GM19025 (cell line): ENCODE measurements around the gene HAUS3.
"Not testable (repeated sequence)": the region's sequence is repeated elsewhere in the genome, so short reads cannot be mapped to it uniquely, and the experiment has no call there.

Experiments
- ATAC-seq: cut with Tn5 transposase; IDR thresholded peaks from one replicate; pipeline ENCODE4 v1.9.1; 2021; ENCODE audit warnings: mild to moderate bottlenecking, low read depth, moderate library complexity; ENCODE audit not compliant: unreplicated experiment

HAUS3 gene

GRCh38 chr4:2276581-2277325, 34.8 kb upstream of the HAUS3 start:
- no peak for ATAC-seq

DNA sequence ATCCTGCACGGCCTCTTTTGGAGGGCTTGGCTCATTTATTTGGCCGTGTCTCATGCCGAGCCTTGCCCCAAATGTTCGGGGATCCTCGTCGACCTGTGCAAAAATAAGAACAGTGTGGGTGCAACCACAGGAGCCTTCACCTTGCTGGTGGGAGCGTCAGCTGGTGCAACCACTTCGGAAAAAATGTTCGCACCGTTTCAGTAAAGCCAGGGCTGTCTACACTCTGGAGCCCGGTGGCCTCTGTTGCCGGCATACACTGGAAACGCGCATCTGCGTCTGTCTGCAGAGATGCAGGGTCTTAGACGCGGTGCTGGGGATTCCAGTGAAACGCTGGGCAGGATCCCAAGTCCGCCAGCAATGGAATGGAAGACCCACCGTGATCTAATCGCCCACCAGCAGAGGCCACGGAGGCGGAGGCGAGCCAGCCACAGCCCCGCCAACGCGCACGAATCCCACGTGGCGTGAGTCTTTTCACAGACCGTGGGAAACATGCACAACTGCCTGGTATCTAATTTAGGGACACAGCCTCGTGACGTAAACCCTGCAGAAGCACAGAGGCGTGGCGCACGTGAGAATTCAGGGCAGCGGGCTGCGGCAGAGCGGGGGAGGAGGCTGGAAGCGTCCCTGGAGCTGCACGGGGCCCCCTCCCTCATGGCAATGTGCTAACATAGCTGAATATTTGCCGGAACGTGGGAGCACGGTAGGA, 33.8 kb upstream of the HAUS3 start:
- ATAC-seq, result no peak

GRCh38 chr4:2275044-2275397, 33.1 kb upstream of the HAUS3 start:
- ATAC-seq, result not testable (repeated sequence)

DNA sequence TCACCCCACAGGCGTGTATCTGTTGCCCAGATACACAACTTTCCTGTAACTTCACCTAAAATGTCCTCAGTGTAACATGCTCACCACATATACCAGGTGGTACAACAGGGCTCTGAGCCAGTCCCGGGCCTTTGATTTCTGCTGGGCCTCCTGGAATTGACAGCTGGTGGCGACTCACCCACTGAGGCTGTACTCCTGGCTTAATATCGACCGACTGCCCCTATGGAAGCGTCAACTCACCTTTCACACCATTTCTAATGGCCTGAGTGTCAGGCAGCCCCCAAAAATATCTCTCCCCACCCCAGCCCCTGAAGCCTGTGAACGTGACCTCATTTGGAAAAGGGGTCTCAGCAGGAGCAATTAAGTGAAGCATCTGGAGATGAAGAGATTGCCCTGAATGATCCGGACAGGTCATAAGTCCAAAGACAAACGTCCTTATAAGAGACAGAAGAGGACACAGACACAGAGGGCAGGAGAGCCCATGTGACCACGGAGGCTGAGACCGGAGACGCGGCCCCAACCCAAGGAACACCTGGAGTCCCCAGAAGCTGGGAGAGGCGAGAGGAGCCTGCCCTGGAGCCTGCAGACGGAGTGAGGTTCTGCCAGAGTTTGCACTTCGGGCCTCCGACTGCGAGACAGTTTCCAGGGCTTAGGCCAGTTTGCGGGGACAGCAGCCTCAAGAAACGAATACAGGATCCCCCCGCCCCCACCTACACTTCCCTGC, 32.6 kb upstream of the HAUS3 start:
- ATAC-seq, result no peak

GRCh38 chr4:2273657-2274319, 31.9 kb upstream of the HAUS3 start:
- no peak for ATAC-seq

GRCh38 chr4:2273221-2273620, 31.3 kb upstream of the HAUS3 start:
- no peak for ATAC-seq

DNA sequence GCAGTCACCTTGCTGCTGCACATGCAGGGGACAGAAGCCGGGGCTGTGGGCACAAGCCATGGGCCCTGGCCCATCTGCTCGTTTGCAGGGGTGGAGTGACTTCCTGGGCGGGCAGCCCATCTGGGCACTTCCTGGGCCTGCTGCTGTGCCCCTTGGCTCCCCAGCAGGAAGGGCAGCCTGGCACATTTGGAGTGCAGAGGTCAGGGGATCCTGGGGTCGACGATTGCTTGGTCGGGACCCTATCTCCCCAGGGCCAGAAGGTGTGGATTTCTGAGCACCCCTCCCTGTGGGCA, 30.9 kb upstream of the HAUS3 start:
- no peak for ATAC-seq

- ATAC-seq, result no peak
Observed at GRCh38 chr4:2272026-2272827, 30.3 kb upstream of the HAUS3 start.

DNA sequence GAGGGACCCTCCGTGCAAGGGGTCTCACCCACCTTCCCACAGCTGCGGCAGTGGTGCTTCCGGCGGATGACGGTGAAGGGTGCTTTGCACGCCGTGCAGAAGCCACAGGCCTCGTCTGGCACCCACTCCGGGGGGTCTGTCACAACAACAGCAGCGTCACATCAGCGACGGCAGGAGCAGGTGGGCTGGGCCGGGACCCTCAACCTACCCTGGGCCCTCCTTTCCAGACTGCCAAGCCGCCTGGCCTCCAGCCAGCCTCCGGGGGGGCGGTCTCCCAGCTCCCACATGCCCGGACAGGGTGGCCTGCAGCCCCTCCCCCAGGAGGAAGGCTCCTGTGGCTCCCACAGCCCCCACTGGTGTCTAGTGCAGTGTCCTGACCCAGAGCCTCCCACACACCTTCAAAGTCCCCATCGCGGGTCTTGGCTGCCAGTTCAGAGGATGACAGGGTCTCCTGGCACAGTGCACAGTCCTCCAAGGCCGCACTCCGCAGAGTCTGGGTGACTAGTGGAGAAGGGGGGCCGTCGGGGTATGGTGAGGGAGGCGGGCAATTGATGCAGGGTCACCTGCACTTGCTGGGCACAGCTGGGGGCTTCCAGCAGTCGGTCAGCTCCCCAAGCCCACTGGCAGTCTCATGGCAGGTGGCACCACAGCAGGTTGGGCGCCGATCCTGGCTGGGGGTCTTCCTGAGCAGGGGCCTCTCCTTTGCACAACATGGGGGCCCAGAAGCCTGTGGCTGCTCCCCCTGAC, 29.5 kb upstream of the HAUS3 start:
- ATAC-seq, result no peak

DNA sequence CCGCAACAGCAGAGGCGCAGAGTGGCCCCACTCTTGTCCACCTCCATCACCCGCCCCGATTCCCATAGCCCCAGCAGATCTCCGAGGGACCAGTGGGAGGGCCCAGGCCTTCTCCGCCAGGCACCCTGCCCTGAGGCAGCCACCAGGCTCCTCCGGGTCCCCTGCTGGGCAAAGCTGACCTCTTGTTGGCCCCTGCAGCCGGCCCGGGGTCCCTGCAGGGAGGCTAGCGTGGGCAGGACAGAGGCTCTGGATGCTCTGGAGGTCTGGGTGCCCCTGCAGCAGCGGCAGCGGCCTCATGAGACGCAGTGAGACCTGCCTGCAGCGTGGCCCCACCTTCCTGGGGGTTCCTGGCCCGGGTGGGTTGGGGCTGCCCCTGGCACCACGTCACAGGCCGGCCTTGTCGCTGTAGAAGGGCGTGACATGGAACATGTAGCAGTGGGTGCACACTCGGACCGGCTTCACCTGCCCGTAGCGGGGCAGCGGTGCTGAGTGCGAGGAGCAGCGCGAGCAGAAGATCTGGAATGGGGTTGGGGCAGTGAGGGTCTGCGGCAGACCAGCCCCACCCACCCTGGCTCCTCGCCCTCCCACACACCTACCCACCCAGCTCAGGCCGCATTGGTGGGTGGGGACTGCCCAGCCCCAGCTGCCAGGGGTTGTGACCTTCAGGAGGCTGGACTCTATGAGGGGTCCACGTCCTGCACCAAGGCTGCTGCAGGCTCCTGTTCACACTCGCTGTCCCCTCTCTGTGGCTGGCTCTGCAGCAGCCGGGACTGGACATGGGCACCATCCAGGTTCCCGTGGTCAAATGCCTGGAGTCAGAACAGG, 28.6 kb upstream of the HAUS3 start:
- ATAC-seq, result no peak

DNA sequence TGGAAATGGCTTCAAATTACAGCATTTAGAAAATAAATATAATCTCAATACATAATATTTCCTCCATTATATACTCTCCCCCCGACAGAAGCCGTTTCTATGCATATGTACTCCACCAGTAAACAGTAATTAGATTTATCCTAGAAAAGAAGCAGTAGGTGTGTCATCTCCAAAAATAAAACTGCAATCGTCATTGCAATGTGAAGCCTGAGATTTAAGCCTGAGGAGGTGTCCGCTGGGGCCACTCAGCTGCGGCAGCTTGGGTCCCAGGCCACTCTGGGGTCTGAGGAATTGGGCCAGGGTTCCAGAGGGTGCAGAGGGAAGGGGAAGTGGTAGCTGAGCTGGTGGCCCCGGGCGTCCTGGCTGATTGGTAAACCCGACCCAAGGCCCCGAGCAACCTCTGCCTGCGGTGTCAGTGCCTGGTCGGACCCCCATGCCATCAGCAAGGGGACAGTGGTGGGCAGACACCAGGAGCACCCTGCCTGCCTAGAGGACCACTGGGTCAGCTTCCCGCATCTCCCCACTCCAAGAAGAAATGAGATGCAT, 27.8 kb upstream of the HAUS3 start:
- ATAC-seq, result no peak

DNA sequence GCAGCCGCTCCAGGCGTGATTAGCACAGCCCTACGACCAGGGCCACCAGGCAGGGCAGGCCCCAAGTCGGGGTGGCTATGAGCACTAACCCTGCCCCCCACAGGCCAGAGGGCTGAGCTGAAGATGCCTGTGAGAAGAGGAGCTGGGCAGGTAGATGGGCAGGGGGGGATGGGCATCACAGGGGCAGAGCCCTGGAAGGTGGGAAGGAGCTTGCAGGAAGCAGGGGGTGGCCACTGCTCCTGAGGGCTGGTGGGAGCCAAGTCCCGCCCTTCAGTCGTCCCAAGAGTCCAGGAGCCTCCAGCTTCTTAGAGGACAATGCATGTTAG, 27.2 kb upstream of the HAUS3 start:
- no peak for ATAC-seq

- no peak for ATAC-seq
Observed at GRCh38 chr4:2268357-2269205, 26.7 kb upstream of the HAUS3 start.

DNA sequence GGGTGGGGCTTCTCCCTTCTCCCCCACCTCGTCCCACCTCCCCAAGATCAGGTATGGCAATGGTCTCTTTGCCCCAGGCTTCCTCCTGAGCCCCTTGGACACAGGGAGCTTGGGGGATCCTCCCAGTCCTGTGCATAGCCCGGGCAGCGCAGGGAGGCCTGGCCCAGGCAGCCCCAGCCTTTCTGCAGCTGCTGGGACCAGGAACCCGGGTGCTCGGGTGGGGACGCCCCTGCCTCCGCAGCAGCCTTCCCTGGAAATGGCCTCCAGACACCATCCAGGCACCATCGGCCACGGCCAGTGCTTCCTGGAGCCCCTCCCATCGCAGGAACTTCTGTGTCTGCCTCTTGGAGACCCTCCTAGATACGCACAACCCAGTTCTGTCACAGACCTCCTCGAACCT, 25.9 kb upstream of the HAUS3 start:
- no peak for ATAC-seq

DNA sequence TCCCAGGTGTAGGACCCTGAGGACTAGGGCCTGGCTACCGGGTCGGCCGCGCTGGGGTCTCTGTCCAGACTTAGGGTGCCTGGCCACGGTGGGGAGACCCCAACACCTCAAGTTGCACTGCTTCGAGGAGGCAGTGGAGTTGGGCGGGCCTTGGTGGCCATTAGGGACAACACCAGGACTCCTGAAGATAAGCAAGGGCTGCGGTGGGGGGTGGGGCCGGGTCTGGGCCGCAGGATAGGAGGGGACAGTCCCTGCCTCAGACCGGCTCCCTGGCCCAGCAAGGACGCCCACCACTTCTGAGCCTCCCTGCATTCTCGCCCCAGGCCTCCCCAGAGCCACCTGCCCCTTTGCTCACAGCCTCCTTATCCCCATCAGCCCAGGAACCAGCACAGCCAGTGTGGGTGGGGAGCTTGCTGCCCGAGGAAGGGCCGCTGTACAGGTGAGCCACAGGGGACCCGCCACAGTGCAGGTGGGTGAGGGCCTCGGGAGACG, 25.4 kb upstream of the HAUS3 start:
- no peak for ATAC-seq

DNA sequence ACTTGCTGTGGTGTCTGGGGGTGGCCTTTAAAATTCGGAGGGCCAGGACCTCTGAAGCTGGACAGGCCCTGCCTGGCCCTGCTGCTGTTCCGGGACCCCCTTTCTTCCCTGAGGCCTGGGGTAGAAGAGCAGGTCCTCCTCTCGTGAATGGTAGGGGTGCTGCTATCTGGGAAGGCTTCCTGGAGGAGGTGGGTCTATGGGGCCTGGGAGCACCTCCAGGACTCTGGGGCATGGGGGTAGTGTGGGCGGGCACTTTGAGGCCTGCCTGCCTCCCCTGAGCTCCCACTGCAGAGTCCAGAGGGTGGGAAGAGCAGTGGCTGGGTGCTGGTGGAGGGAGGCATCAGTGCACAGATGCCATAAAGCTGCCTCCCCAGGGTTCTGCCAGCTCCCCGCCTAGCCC, 24.9 kb upstream of the HAUS3 start:
- ATAC-seq, result no peak

DNA sequence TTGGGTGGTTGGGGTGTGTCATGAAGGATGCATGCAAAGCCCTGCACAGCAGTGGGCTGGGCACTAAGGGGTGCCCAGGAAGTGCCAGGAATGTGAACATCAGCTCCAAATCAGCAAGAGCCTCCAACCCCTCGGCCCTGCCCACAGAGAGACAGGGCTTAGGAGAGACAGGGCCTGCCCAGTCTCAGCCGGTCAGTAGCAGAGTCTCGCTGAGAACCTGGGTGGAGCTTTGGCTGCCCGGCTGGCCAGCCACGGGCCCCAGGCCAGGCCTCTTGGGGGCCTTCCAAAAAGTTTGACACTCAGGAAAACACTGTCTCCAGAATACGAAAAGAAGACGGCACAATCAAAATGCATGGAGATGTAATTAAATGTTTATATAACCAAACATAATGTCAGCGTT, 24.3 kb upstream of the HAUS3 start:
- ATAC-seq, result no peak
